ENCODE data around the gene PDC.

DNA sequence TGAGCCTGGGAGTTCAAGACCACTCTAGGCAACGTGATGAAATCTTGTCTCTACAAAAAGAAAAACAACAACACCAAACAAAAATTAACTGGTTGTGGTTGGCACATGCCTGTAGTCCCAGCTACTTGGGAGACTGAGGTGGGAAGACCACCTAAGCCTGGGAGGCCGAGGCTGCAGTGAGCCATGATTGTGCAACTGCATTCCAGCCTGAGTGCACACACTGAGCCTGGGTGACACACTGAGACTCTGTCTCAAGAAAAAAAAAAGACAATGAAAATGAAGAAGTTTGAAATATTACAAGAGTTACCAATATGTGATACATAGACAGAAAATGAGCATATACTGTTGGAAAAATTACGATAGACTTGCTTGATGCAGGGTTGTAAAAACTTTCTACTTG lies 31.9 kb downstream of the PDC start:
- no peak for TF ChIP-seq EZH2phosphoT487 (IDR thresholded peaks at IDR 0.05; ENCODE audit: borderline replicate concordance)
- TF ChIP-seq, protein P1, sequence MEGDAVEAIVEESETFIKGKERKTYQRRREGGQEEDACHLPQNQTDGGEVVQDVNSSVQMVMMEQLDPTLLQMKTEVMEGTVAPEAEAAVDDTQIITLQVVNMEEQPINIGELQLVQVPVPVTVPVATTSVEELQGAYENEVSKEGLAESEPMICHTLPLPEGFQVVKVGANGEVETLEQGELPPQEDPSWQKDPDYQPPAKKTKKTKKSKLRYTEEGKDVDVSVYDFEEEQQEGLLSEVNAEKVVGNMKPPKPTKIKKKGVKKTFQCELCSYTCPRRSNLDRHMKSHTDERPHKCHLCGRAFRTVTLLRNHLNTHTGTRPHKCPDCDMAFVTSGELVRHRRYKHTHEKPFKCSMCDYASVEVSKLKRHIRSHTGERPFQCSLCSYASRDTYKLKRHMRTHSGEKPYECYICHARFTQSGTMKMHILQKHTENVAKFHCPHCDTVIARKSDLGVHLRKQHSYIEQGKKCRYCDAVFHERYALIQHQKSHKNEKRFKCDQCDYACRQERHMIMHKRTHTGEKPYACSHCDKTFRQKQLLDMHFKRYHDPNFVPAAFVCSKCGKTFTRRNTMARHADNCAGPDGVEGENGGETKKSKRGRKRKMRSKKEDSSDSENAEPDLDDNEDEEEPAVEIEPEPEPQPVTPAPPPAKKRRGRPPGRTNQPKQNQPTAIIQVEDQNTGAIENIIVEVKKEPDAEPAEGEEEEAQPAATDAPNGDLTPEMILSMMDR (conservative IDR thresholded peaks at IDR 0.05; ENCODE audit: low read length): no peak

All from Loucy (cell line).